PC-9 (cell line): Measurements from ENCODE around the gene NCS1. TPM values are rescaled to one million over a fixed set of nuclear protein-coding genes. Genes with fewer than 3 reads are reported as not detected.

ENCODE experiments used
- BruUV-seq: library from RNA; stranded (reverse); fragments of 400-500 nt; replicated peaks from 2 replicates; lab custom pipeline; 2021; lab: Mats Ljungman, UMichigan
- CTCF ChIA-PET: fragments of 300-600 bp; sonication (Branson Sonifier 250); formaldehyde crosslinking; loops from one replicate; lab custom pipeline; 2022; ENCODE audit warnings: antibody characterized with exemption; lab: Charles Lee
- POLR2A ChIA-PET: fragments of 300-600 bp; sonication (Branson Sonifier 250); formaldehyde crosslinking; loops from one replicate; lab custom pipeline; 2022; ENCODE audit warnings: antibody characterized with exemption; ENCODE audit not compliant: unreplicated experiment; lab: Charles Lee
- DNase-seq, 2 experiments: peaks; one replicate each; pipeline versions ENCODE4 v3.0.0 to v3.0.0-alpha.2; 2015 to 2022; ENCODE audit warnings: mixed read lengths in 1 of 2
- H2AFZ ChIP-seq: fragments of 200-600 bp; sonication (generic); 2 replicates; pipeline ENCODE4 v1.8.1; 2017; ENCODE audit warnings: antibody characterized with exemption
- H3F3A ChIP-seq: fragments of 200-600 bp; sonication (generic); 2 replicates; pipeline ENCODE4 v1.8.1; 2017; ENCODE audit warnings: antibody characterized with exemption, mild to moderate bottlenecking, low read depth; ENCODE audit not compliant: insufficient read depth
- H3K27ac ChIP-seq: fragments of 200-600 bp; sonication (generic); 2 replicates; pipeline ENCODE4 v1.6.1; 2016; ENCODE audit warnings: mixed run types
- H3K27me3 ChIP-seq: fragments of 200-600 bp; sonication (generic); 2 replicates; pipeline ENCODE4 v1.6.1; 2016; ENCODE audit warnings: low read depth, mixed run types; ENCODE audit not compliant: insufficient read depth
- H3K36me3 ChIP-seq: fragments of 200-600 bp; sonication (generic); 2 replicates; pipeline ENCODE4 v1.6.1; 2016; ENCODE audit warnings: low read depth, mixed run types
- H3K4me1 ChIP-seq: fragments of 200-600 bp; sonication (generic); replicated peaks from 2 replicates; pipeline ENCODE4 v1.6.1; 2016; ENCODE audit warnings: mixed run types; ENCODE audit not compliant: insufficient read depth
- H3K4me2 ChIP-seq: fragments of 200-600 bp; sonication (generic); 2 replicates; pipeline ENCODE4 v1.6.1; 2017; ENCODE audit warnings: mixed run types
- H3K4me3 ChIP-seq: fragments of 200-600 bp; sonication (generic); 2 replicates; pipeline ENCODE4 v1.6.1; 2016; ENCODE audit warnings: mixed run types
- H3K79me2 ChIP-seq: fragments of 200-600 bp; sonication (generic); 2 replicates; pipeline ENCODE4 v1.6.1; 2017; ENCODE audit warnings: low read depth, mixed run types
- H3K9me2 ChIP-seq: fragments of 200-600 bp; sonication (generic); 2 replicates; pipeline ENCODE4 v1.8.1; 2017; ENCODE audit warnings: mild to moderate bottlenecking; ENCODE audit not compliant: insufficient read depth
- H3K9me3 ChIP-seq: fragments of 200-600 bp; sonication (generic); 2 replicates; pipeline ENCODE4 v1.8.1; 2016; ENCODE audit warnings: low read depth; ENCODE audit not compliant: insufficient read depth
- H4K20me1 ChIP-seq: fragments of 200-600 bp; sonication (generic); 2 replicates; pipeline ENCODE4 v1.8.1; 2017; ENCODE audit not compliant: insufficient read depth
- EZH2 ChIP-seq: fragments of 200-600 bp; sonication (generic); IDR thresholded peaks from 2 replicates; pipeline ENCODE4 v1.8.0; 2017; ENCODE audit warnings: antibody characterized with exemption, low read depth
- intact Hi-C: fragments of 100-400 bp; cut with micrococcal nuclease; formaldehyde crosslinking; loops from one replicate; pipeline ENCODE4 v1.10.0; 2022; ENCODE audit not compliant: unreplicated experiment
- total RNA-seq: library from RNA; stranded (reverse); gene quantifications from 2 replicates; pipeline ENCODE4 v1.2.3, GENCODE V29; 2021
- TF ChIP-seq, protein P1 (sequence below): fragments of 200-600 bp; sonication (generic); conservative IDR thresholded peaks from 2 replicates; pipeline ENCODE4 v1.6.1; 2017; ENCODE audit warnings: mixed run types, antibody characterized with exemption, mild to moderate bottlenecking, moderate library complexity

Gene NCS1
- total RNA-seq, 1 experiment from 2014 or later: 59.2 TPM

DNA sequence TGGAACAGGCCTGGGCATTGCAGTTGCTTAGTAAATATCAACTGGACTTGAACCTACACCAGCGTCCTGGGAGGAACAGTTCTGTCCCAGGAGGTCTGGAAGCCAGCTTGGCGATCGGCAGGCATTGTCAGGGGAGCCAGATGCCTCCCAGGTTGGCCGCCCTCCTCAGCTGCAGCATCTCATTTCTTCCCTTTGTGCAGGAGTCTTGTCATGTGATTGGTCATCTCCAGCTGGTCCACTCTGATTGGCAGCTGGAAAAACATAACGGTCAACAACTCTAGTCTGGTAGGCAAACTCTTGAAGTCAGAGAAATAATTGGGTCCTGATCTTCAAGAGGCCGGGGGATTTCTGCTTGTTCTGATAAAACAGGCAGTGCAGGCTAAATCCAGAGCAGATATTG lies 29.6 kb upstream of the NCS1 start:
- H3K4me3 ChIP-seq: no peak overlapping the region
- H4K20me1 ChIP-seq: no peaks in the 10 kb centered on the region
- no peak overlapping the region for H3K27ac ChIP-seq
- H3F3A ChIP-seq: peaks cover 7% of the 10 kb centered on the region; the same call in 1 of the 2 replicates
- no peaks in the 10 kb centered on the region for H3K27me3 ChIP-seq
- H3K4me1 ChIP-seq: no peaks in the 10 kb centered on the region
- H3K79me2 ChIP-seq: no peaks in the 10 kb centered on the region
- no peaks in the 10 kb centered on the region for H3K36me3 ChIP-seq
- H2AFZ ChIP-seq: no peak overlapping the region
- no peak overlapping the region for H3K4me2 ChIP-seq
- no peaks in the 10 kb centered on the region for H3K9me2 ChIP-seq
- CTCF ChIA-PET: no interaction called here
- H3K9me3 ChIP-seq: no peaks in the 10 kb centered on the region
- POLR2A ChIA-PET: interaction anchor here (0.5 kb wide), 1 partner anchor 21 kb away, joined by 10 read pairs; no protein-coding TSS in a partner anchor
- DNase-seq: no peak
- intact Hi-C loops: no loop called here
- BruUV-seq: no TSS peak
- TF ChIP-seq, protein P1, sequence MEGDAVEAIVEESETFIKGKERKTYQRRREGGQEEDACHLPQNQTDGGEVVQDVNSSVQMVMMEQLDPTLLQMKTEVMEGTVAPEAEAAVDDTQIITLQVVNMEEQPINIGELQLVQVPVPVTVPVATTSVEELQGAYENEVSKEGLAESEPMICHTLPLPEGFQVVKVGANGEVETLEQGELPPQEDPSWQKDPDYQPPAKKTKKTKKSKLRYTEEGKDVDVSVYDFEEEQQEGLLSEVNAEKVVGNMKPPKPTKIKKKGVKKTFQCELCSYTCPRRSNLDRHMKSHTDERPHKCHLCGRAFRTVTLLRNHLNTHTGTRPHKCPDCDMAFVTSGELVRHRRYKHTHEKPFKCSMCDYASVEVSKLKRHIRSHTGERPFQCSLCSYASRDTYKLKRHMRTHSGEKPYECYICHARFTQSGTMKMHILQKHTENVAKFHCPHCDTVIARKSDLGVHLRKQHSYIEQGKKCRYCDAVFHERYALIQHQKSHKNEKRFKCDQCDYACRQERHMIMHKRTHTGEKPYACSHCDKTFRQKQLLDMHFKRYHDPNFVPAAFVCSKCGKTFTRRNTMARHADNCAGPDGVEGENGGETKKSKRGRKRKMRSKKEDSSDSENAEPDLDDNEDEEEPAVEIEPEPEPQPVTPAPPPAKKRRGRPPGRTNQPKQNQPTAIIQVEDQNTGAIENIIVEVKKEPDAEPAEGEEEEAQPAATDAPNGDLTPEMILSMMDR: no peak

DNA sequence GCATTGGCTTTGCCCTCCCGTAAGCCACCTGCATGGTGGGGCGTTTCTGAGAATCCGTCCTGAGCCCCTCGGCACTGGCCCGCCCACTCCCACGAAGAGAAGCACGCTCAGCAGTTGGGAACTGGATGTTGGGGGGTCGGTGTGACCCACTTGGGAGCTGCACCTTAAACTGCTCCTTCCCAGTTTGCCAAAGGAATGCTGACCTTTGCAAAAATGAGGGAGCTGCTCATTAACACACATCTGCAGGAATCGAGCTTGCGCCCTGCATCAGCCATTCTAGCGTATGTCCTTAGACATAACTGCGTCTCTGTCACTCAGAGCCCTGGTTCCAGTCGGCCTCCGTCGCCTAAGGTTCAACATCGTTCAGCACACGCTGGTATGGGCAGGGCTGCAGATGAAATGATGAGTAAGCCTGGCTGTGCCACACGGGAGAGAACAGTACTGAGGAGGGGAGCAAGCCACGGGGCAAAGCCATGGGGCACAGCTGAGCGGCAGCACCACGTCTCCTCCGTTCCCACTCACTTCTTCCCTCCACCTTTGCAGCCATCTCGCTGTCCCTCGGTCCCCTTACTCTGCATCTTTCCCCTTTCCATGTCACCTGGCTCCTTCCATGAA lies 28.8 kb upstream of the NCS1 start:
- no peaks in the 10 kb centered on the region for H3K9me2 ChIP-seq
- no peak overlapping the region for H3K27ac ChIP-seq
- H2AFZ ChIP-seq: no peak overlapping the region
- TF ChIP-seq EZH2: no peak
- intact Hi-C loops: no loop called here
- H3K36me3 ChIP-seq: no peaks in the 10 kb centered on the region
- H3K9me3 ChIP-seq: no peaks in the 10 kb centered on the region
- H3K4me2 ChIP-seq: no peak overlapping the region
- no peaks in the 10 kb centered on the region for H3K4me1 ChIP-seq
- POLR2A ChIA-PET: no interaction called here
- no peaks in the 10 kb centered on the region for H3K27me3 ChIP-seq
- peaks cover 7% of the 10 kb centered on the region; the same call in 1 of the 2 replicates for H3F3A ChIP-seq
- CTCF ChIA-PET: interaction anchor here (0.6 kb wide), 2 partner anchors 122 to 397 kb away, joined by 3 to 11 read pairs; no protein-coding TSS in a partner anchor
- no peak for DNase-seq
- H4K20me1 ChIP-seq: no peaks in the 10 kb centered on the region
- no peak overlapping the region for H3K4me3 ChIP-seq
- H3K79me2 ChIP-seq: no peaks in the 10 kb centered on the region
- no TSS peak for BruUV-seq

DNA sequence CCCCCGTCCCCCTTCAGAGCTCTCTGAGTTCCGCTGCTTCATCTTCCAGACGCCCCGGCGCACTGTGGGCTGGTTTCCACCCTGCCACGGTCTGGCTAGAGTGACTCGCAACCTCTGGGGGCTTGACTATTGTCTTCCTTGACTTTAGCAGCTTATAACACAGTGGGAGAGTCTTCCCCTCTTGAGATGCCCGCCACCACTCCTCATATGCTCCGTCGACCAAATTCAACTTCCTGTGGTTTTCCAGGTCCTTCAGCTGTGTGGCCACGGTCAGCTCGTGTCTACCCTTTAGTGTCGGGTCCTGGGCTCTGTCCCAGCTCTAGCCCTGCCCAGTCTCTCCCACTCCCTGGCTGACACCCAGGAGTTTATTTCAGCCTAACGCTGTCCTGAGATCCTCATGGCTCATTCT lies 28.2 kb upstream of the NCS1 start:
- no peaks in the 10 kb centered on the region for H3K27me3 ChIP-seq
- H3F3A ChIP-seq: peaks cover 7% of the 10 kb centered on the region; the same call in 1 of the 2 replicates
- no peak overlapping the region for H2AFZ ChIP-seq
- no peaks in the 10 kb centered on the region for H3K36me3 ChIP-seq
- POLR2A ChIA-PET: no interaction called here
- no TSS peak for BruUV-seq
- no peak overlapping the region for H3K4me2 ChIP-seq
- no peaks in the 10 kb centered on the region for H3K4me1 ChIP-seq
- H3K4me3 ChIP-seq: no peak overlapping the region
- TF ChIP-seq, protein P1: no peak
- no peak for TF ChIP-seq EZH2
- H3K9me3 ChIP-seq: no peaks in the 10 kb centered on the region
- CTCF ChIA-PET: interaction anchor here (0.6 kb wide), 1 partner anchor 397 kb away, joined by 11 read pairs; no protein-coding TSS in a partner anchor
- intact Hi-C loops: no loop called here
- no peaks in the 10 kb centered on the region for H3K79me2 ChIP-seq
- H3K9me2 ChIP-seq: no peaks in the 10 kb centered on the region
- no peak for DNase-seq
- no peaks in the 10 kb centered on the region for H4K20me1 ChIP-seq
- no peak overlapping the region for H3K27ac ChIP-seq
